Right atrium auricular region (tissue), 2 donors: ENCODE measurements around the gene TYMS. TPM values are rescaled to one million over a fixed set of nuclear protein-coding genes. Genes with fewer than 3 reads are reported as not detected.

Experiments
- DNase-seq: peaks from one replicate; pipeline ENCODE4 v3.0.0-alpha.2; 2019; ENCODE audit warnings: low spot score
- H3K27ac ChIP-seq, 2 donors: fragments of 200-600 bp; sonication (generic); 1 replicate in 1 of 2; 2 replicates in 1 of 2; pipeline ENCODE4 v1.5.1; 2016 to 2019
- H3K27me3 ChIP-seq, 2 donors: fragments of 200-600 bp; sonication (generic); one replicate each; pipeline versions ENCODE4 v1.5.1 to v1.6.0; 2017 to 2019
- H3K36me3 ChIP-seq: fragments of 200-600 bp; sonication (generic); one replicate; pipeline ENCODE4 v1.5.1; 2016
- H3K4me1 ChIP-seq, 2 donors: fragments of 200-600 bp; sonication (generic); one replicate each; pipeline versions ENCODE4 v1.5.1 to v1.6.0; 2017 to 2019
- H3K4me3 ChIP-seq, 2 donors: fragments of 200-600 bp; sonication (generic); 1 replicate in 1 of 2; 2 replicates in 1 of 2; pipeline ENCODE4 v1.5.1; 2017 to 2019; ENCODE audit warnings: mild to moderate bottlenecking in 1 of 2, moderate library complexity in 1 of 2
- H3K9me3 ChIP-seq, 2 donors: fragments of 200-600 bp; sonication (generic); one replicate each; pipeline ENCODE4 v1.5.1; 2019
- total RNA-seq, 2 donors: library from RNA; depleted of rRNA; stranded (reverse); fragments of >200 nt; gene quantifications; one replicate each; pipeline ENCODE4 v1.1.0, GENCODE V29; 2016
- TF ChIP-seq, protein P1 (sequence below), 2 donors: fragments of 200-600 bp; sonication (generic); IDR thresholded peaks; one replicate each; pipeline ENCODE4 v1.5.1; 2019; ENCODE audit warnings: antibody characterized with exemption in 2 of 2

Gene TYMS
- total RNA-seq, 2 donors from 2014 or later, result 0.86 to 0.89 TPM

DNA sequence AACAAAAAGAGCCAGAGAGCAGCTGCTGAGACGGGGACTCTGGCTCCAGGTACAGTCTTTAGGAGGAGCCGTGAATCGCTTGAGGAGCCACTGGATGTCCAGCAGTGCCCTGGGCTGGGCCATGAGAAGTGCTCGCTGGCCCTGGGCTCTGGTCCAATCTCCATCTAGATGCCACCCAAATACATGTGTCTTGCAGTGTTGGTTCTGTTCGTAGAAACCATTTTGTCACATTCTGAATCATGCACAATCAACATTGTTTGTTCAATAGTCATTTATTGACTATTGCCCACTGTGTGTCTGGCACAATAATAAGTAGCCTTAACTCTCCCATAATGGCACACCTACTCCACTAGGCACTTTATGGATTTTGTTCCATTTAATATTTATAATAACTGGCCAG lies 26.1 kb downstream of the TYMS start:
- Histone ChIP-seq H3K36me3 (peaks cover 24% of the 10 kb centered on the region), H3K4me3 (no peak overlapping the region), H3K4me1 (no peaks in the 10 kb centered on the region), H3K27ac (no peak overlapping the region), H3K9me3 (no peaks in the 10 kb centered on the region), H3K27me3 (no peaks in the 10 kb centered on the region)
- TF ChIP-seq, protein P1, sequence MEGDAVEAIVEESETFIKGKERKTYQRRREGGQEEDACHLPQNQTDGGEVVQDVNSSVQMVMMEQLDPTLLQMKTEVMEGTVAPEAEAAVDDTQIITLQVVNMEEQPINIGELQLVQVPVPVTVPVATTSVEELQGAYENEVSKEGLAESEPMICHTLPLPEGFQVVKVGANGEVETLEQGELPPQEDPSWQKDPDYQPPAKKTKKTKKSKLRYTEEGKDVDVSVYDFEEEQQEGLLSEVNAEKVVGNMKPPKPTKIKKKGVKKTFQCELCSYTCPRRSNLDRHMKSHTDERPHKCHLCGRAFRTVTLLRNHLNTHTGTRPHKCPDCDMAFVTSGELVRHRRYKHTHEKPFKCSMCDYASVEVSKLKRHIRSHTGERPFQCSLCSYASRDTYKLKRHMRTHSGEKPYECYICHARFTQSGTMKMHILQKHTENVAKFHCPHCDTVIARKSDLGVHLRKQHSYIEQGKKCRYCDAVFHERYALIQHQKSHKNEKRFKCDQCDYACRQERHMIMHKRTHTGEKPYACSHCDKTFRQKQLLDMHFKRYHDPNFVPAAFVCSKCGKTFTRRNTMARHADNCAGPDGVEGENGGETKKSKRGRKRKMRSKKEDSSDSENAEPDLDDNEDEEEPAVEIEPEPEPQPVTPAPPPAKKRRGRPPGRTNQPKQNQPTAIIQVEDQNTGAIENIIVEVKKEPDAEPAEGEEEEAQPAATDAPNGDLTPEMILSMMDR (IDR thresholded peaks at IDR 0.05), result no peak
- no peak for DNase-seq

DNA sequence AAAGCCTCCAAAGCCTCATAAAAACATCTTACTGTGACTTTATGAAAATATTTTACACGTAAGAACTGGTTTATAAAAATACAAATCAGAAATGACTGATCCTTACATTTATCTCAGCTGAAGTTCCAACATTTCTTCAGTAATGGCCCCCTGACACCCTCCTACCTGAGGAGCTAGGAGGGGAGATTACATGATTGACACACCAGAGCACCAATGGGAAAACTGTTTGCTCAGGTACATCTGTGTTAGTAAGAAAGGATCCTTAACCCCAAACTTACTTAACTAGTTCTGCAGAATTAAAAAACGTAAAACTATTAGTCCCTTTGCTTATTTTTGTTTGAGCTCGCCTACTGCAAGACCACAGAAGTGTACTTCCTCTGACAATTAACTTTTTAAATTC lies 28.0 kb downstream of the TYMS start:
- Histone ChIP-seq H3K9me3 (no peaks in the 10 kb centered on the region), H3K36me3 (peaks cover 25% of the 10 kb centered on the region), H3K4me3 (no peak overlapping the region), H3K4me1 (no peaks in the 10 kb centered on the region), H3K27me3 (no peaks in the 10 kb centered on the region), H3K27ac (no peak overlapping the region)
- no peak for DNase-seq
- TF ChIP-seq, protein P1 (IDR thresholded peaks at IDR 0.05), result no peak

DNA sequence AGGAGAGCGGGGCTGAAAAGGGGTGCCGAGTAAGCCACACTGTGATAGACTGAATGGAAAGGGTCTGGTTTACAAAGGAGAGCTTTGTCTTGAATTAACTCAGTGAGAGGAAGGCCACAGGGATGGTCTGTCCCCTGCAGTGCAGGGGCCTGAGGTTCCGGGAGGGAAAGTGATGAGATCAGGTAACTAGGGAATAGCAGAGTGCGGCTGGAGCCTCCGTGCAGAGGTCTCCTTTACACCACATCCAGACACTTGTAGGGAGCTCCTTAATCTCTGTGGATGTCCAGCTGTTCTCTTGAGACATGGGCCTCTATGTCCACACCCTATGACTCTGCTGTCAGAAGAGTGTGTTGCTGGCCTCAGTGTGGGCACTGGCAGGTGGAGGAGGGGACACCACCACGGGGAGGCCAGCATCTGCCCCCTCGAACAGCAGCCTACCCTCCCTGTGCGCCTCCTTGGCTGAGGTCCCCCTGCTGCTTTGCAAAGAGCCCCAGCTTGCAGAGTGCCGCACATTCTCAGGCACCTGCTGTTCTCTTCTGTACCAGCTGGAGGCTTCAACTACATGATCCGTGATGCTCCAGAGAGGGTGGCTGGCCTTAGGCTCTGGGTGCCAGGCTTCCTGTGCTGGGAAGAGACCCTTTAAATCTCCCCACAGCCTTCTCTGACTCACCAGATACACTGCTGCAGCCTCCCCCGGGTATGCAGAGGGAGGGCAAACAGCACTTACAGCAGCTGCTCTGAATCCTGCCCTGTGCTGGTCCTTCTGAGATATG lies 29.1 kb downstream of the TYMS start:
- peaks cover 23% of the 10 kb centered on the region for H3K36me3 ChIP-seq
- no peaks in the 10 kb centered on the region for H3K9me3 ChIP-seq
- H3K27me3 ChIP-seq, result no peaks in the 10 kb centered on the region
- TF ChIP-seq, protein P1 (IDR thresholded peaks at IDR 0.05), result no peak
- no peaks in the 10 kb centered on the region for H3K4me1 ChIP-seq
- DNase-seq, result no peak
- no peak overlapping the region for H3K4me3 ChIP-seq
- H3K27ac ChIP-seq, result no peak overlapping the region

DNA sequence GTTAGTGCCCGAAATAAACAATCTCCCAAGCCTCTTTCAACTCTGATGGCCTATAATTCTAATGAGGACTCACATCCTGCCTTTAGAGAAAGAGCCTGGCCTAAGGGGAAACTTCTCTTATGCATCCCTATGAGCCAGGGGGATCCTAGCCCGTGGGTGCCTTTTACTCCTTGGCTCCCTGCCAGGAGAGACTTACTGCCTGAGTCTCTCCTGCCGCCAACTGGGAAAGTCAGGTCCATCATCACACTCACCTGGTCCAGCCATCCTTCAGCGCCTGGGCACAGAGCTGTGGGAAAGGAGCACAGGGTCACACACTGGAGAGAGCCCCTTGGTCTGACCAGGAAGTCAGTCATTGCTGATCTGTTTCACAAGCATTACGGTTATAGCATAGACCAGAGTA lies 30.9 kb downstream of the TYMS start:
- Histone ChIP-seq H3K4me1 (peaks cover 0 to under 1% of the 10 kb centered on the region in 2 donors), H3K4me3 (no peak overlapping the region), H3K27ac (no peak overlapping the region), H3K9me3 (no peaks in the 10 kb centered on the region), H3K36me3 (peaks cover 8% of the 10 kb centered on the region), H3K27me3 (no peaks in the 10 kb centered on the region)
- DNase-seq, result no peak
- TF ChIP-seq, protein P1 (IDR thresholded peaks at IDR 0.05), result no peak

DNA sequence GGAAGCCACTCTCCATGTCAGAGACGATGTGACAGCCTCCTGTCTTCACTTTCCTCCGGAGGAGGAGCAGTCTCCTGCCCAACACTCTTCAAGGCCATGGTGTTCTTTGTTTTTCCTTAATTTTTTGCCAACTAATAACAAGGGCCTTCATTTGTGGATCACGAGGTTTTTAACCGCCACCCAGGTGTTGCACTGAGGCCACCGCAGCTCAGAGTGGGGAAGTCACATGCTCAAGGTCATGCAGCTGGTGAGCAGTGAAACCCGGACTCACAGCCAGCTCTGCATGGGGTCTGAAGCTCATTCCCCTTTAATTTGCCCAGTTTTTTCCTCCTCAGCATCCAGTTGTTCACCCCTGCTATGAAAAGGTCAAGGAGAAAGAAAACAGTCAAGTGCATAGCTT lies 35.4 kb downstream of the TYMS start:
- Histone ChIP-seq H3K36me3 (peaks cover 3% of the 10 kb centered on the region), H3K27ac (no peak overlapping the region)

More for the DNA sequence above, 35.4 kb downstream of the TYMS start:
- Histone ChIP-seq H3K9me3 (no peaks in the 10 kb centered on the region), H3K4me1 (peaks cover 0 to 9% of the 10 kb centered on the region in 2 donors), H3K27me3 (no peaks in the 10 kb centered on the region), H3K4me3 (no peak overlapping the region)
- no peak for DNase-seq
- TF ChIP-seq, protein P1 (IDR thresholded peaks at IDR 0.05), result no peak
